ENCODE data around the gene CCDC196.

CCDC196 gene

GRCh38 chr14:66507722-66508546 is 21.8 kb downstream of the CCDC196 start, which contains the start of gene GPHN (continued):
- peak; percentile 66; the same call in 1 of the 2 replicates for TF ChIP-seq ZNF449 (tag by site-specific recombination; IDR thresholded peaks at IDR 0.05)
- TF ChIP-seq GLIS1 (tag by site-specific recombination; IDR thresholded peaks at IDR 0.05): peak; percentile 71
- no peak for TF ChIP-seq SCRT1 (tag by site-specific recombination; IDR thresholded peaks at IDR 0.05; ENCODE audit: borderline replicate concordance)
- no peak for TF ChIP-seq ZNF76 (tag by site-specific recombination; IDR thresholded peaks at IDR 0.05; ENCODE audit: borderline replicate concordance, low read depth)
- peak; percentile 14; the same call in 1 of the 2 replicates for TF ChIP-seq ZBTB6 (tag by site-specific recombination; IDR thresholded peaks at IDR 0.05)
- TF ChIP-seq ZNF658 (tag by site-specific recombination; IDR thresholded peaks at IDR 0.05): no peak
- TF ChIP-seq ZNF37A (tag by site-specific recombination; IDR thresholded peaks at IDR 0.05): no peak
- peak; percentile 48 for TF ChIP-seq ZXDB (tag by site-specific recombination; IDR thresholded peaks at IDR 0.05)
- TF ChIP-seq ZNF785 (tag by site-specific recombination; IDR thresholded peaks at IDR 0.05): 0 out of 2 replicates have a peak, but pooled peaks have one; percentile 48
- TF ChIP-seq ZNF433 (tag by site-specific recombination; IDR thresholded peaks at IDR 0.05; ENCODE audit: low read depth): no peak
- TF ChIP-seq ZBTB11 (tag by site-specific recombination; conservative IDR thresholded peaks at IDR 0.05; ENCODE audit: low read depth): peak; percentile 46; the same call in 1 of the 2 replicates
- 0 out of 2 replicates have a peak, but pooled peaks have one; percentile 12 for TF ChIP-seq YY2 (tag by site-specific recombination; IDR thresholded peaks at IDR 0.05)
- TF ChIP-seq ZNF677 (tag by site-specific recombination; IDR thresholded peaks at IDR 0.05): no peak
- peak; percentile 82; the same call in 1 of the 2 replicates for TF ChIP-seq ZNF792 (tag by site-specific recombination; IDR thresholded peaks at IDR 0.05)
- TF ChIP-seq HOXC10 (CRISPR knock-in tag; IDR thresholded peaks at IDR 0.05): no peak
- TF ChIP-seq ZNF19 (tag by site-specific recombination; IDR thresholded peaks at IDR 0.05; ENCODE audit: low read depth): no peak
- no peak for TF ChIP-seq ZNF221 (tag by site-specific recombination; IDR thresholded peaks at IDR 0.05; ENCODE audit: borderline replicate concordance)
- peak; percentile 73 for TF ChIP-seq KLF17 (tag by site-specific recombination; IDR thresholded peaks at IDR 0.05)
- TF ChIP-seq ZNF16 (tag by site-specific recombination; IDR thresholded peaks at IDR 0.05; ENCODE audit: low read depth): peak; percentile 48; the same call in 1 of the 2 replicates
- no peak; the same call in none of the 2 replicates for TF ChIP-seq ZNF335 (tag by site-specific recombination; conservative IDR thresholded peaks at IDR 0.05)
- peak; percentile 75 for TF ChIP-seq IKZF3 (tag by site-specific recombination; IDR thresholded peaks at IDR 0.05)
- peak; percentile 80 for TF ChIP-seq ZBTB1 (tag by site-specific recombination; IDR thresholded peaks at IDR 0.05)
